HepG2 (cell line): ENCODE measurements around the gene DRC3. TPM values are rescaled to one million over a fixed set of nuclear protein-coding genes. Genes with fewer than 3 reads are reported as not detected.

ENCODE experiments used
- ATAC-seq: fragments of 200-7000 bp; cut with Tn5 transposase; 3 replicates; pipeline ENCODE4 v1.9.1; 2020; ENCODE audit warnings: mild to moderate bottlenecking, moderate library complexity
- BruUV-seq: library from RNA; stranded (reverse); fragments of 400-500 nt; replicated peaks from 2 replicates; lab custom pipeline; 2021; lab: Mats Ljungman, UMichigan
- CTCF ChIA-PET: fragments of 300-600 bp; formaldehyde crosslinking; extraction: SDS; loops from one replicate; lab custom pipeline; 2021; ENCODE audit warnings: low total read pairs, inconsistent platforms, low intra/inter-chr PET ratio; lab: Yijun Ruan, JAX
- POLR2A ChIA-PET: fragments of 350-600 bp; sonication (Branson Sonifier 250); formaldehyde crosslinking; loops from one replicate; lab custom pipeline; 2020; ENCODE audit warnings: antibody characterized with exemption, inconsistent platforms; lab: Yijun Ruan, JAX
- DNase-seq: peaks from one replicate; pipeline ENCODE4 v3.0.0-alpha.2; 2015; ENCODE audit warnings: low spot score
- FAIRE-seq: peaks from 3 replicates; lab custom pipeline; 2011; peaks lifted over from hg19 to GRCh38; lab: Jason Lieb, UNC
- H2AFZ ChIP-seq: one replicate; pipeline ENCODE4 v1.6.1; 2011; ENCODE audit warnings: low read length, inconsistent platforms
- H3K27ac ChIP-seq: fragments of 300-600 bp; 3 replicates; pipeline ENCODE4 v1.8.0; 2011; ENCODE audit warnings: mixed run types, mild to moderate bottlenecking, mixed read lengths, low read length, inconsistent platforms; ENCODE audit not compliant: insufficient read depth; ENCODE audit errors: extremely low read length
- H3K27me3 ChIP-seq, 2 experiments: fragments of 200-600 bp in 1 of 2; 2 replicates in 1 of 2; 3 replicates in 1 of 2; pipeline versions ENCODE4 v1.6.0 to v1.8.0; 2011; ENCODE audit warnings: low read length in 2 of 2, mild to moderate bottlenecking in 2 of 2, moderate library complexity in 2 of 2, inconsistent platforms in 1 of 2; ENCODE audit not compliant: insufficient read depth in 2 of 2, control insufficient read depth in 1 of 2
- H3K36me3 ChIP-seq, 2 experiments: fragments of 200-600 bp in 1 of 2; replicated peaks in 1 of 2; 2 replicates in 1 of 2; 3 replicates in 1 of 2; pipeline versions ENCODE4 v1.5.1 to v1.8.0; 2011; ENCODE audit warnings: low read length in 2 of 2, inconsistent platforms in 1 of 2; ENCODE audit not compliant: insufficient read depth in 2 of 2, control insufficient read depth in 1 of 2
- H3K4me1 ChIP-seq: 2 replicates; pipeline ENCODE4 v1.5.1; 2012; ENCODE audit warnings: low read length, inconsistent platforms; ENCODE audit not compliant: insufficient read depth
- H3K4me2 ChIP-seq: 2 replicates; pipeline ENCODE4 v1.6.0; 2011; ENCODE audit warnings: low read depth, low read length, inconsistent platforms
- H3K4me3 ChIP-seq, 3 experiments: fragments of 200-600 bp in 1 of 3; sonication (generic), shearing (Covaris generic) in 1 of 3; replicated peaks in 1 of 3; 2 replicates each; pipeline ENCODE4 v1.5.1; 2011 to 2016; ENCODE audit warnings: low read length in 3 of 3, inconsistent platforms in 2 of 3, low read depth in 2 of 3, mild to moderate bottlenecking in 2 of 3, control low read depth in 1 of 3, mixed read lengths in 1 of 3; ENCODE audit not compliant: insufficient read depth in 1 of 3
- H3K79me2 ChIP-seq: one replicate; pipeline ENCODE4 v1.6.1; 2011; ENCODE audit warnings: low read length, inconsistent platforms; ENCODE audit not compliant: insufficient read depth
- H3K9ac ChIP-seq: 2 replicates; pipeline ENCODE4 v1.6.0; 2011; ENCODE audit warnings: mild to moderate bottlenecking, low read depth, low read length, inconsistent platforms; ENCODE audit not compliant: insufficient read depth
- H3K9me3 ChIP-seq: 2 replicates; pipeline ENCODE4 v1.5.1; 2012; ENCODE audit warnings: mild to moderate bottlenecking, low read length
- H4K20me1 ChIP-seq: 2 replicates; pipeline ENCODE4 v1.6.0; 2011; ENCODE audit warnings: inconsistent platforms, mild to moderate bottlenecking, low read length, moderate library complexity; ENCODE audit not compliant: insufficient read depth
- CEBPB ChIP-seq: IDR thresholded peaks from 2 replicates; pipeline ENCODE4 v1.6.1; 2011; ENCODE audit warnings: low read depth, low read length, improper control_type of control experiment, borderline replicate concordance
- FOSL2 ChIP-seq: sonication (generic); formaldehyde crosslinking; IDR thresholded peaks from 2 replicates; pipeline ENCODE4 v1.4.0; 2020; ENCODE audit warnings: missing genetic modification reagents
- GFI1 ChIP-seq: sonication (generic); formaldehyde crosslinking; IDR thresholded peaks from 2 replicates; pipeline ENCODE4 v1.5.0; 2020; ENCODE audit warnings: missing genetic modification reagents, mild to moderate bottlenecking, borderline replicate concordance
- HNF4A ChIP-seq: sonication (generic); formaldehyde crosslinking; IDR thresholded peaks from 2 replicates; pipeline ENCODE4 v1.4.0; 2020; ENCODE audit warnings: missing genetic modification reagents
- NR2C2 ChIP-seq: sonication (generic); formaldehyde crosslinking; IDR thresholded peaks from 2 replicates; pipeline ENCODE4 v1.4.0; 2020; ENCODE audit warnings: missing genetic modification reagents, mild to moderate bottlenecking, moderate library complexity, borderline replicate concordance
- SIN3A ChIP-seq: IDR thresholded peaks from 2 replicates; pipeline ENCODE4 v1.6.1; 2011; ENCODE audit warnings: low read depth, mild to moderate bottlenecking, control low read depth, low read length, borderline replicate concordance
- SNRNP70 ChIP-seq: fragments of 200-400 bp; formaldehyde crosslinking; IDR thresholded peaks from 2 replicates; pipeline ENCODE4 v1.6.1; 2017; ENCODE audit warnings: mild to moderate bottlenecking, low read depth, low read length, moderate library complexity
- WIZ ChIP-seq: sonication (generic); formaldehyde crosslinking; IDR thresholded peaks from 2 replicates; pipeline ENCODE4 v1.5.1; 2020; ENCODE audit warnings: mild to moderate bottlenecking, missing genetic modification reagents
- ZNF430 ChIP-seq: sonication (generic); formaldehyde crosslinking; IDR thresholded peaks from 2 replicates; pipeline ENCODE4 v1.9.0; 2021; ENCODE audit warnings: mild to moderate bottlenecking, missing genetic modification reagents
- WGBS: methylation state at CpG from one replicate; pipeline ENCODE4 v1.1.6; 2017; ENCODE audit warnings: low lambda C conversion rate; 5-methylcytosine and 5-hydroxymethylcytosine counted together
- in situ Hi-C: cut with HindIII; loops from 2 replicates; pipeline ENCODE4 v1.10.0; 2017; ENCODE audit warnings: low pct_unique_long_range_greater_than_20kb; ENCODE audit not compliant: extremely low pct_ligation_motif_present
- intact Hi-C: fragments of 100-400 bp; cut with micrococcal nuclease; formaldehyde crosslinking; loops from one replicate; pipeline ENCODE4 v1.10.0; 2022; ENCODE audit not compliant: unreplicated experiment
- polyA plus RNA-seq, 8 experiments: library from polyadenylated mRNA; depleted of rRNA in 3 of 8; stranded (reverse) in 7 of 8; unstranded in 1 of 8; fragments of >200 nt; fragmentation: Illumina TruSeq in 4 of 8; extraction: Trizol in 4 of 8; gene quantifications; 2 replicates each; pipeline versions ENCODE4 v1.2.1 to v1.2.3, GENCODE V29; 2011 to 2016; ENCODE audit warnings: low read depth in 4 of 8, missing spikeins in 1 of 8, mixed read lengths in 1 of 8; ENCODE audit not compliant: insufficient read depth in 1 of 8
- total RNA-seq, 5 experiments: library from RNA; depleted of rRNA; stranded (reverse); fragments of >200 nt; fragmentation: Illumina TruSeq; extraction: Trizol; gene quantifications; 2 replicates each; pipeline ENCODE4 v1.2.3, GENCODE V29; 2016; ENCODE audit warnings: low read depth in 1 of 5
- TF ChIP-seq, protein P1 (sequence below): sonication (generic); formaldehyde crosslinking; IDR thresholded peaks from 2 replicates; pipeline ENCODE4 v1.4.0; 2020; ENCODE audit warnings: mild to moderate bottlenecking, missing genetic modification reagents

DRC3 gene
- total and polyA plus RNA-seq, 2 of the 13 experiments (the other 11 are each of a cell fraction or from before 2014, with no cell fraction given): 0.53 to 0.87 TPM

DNA sequence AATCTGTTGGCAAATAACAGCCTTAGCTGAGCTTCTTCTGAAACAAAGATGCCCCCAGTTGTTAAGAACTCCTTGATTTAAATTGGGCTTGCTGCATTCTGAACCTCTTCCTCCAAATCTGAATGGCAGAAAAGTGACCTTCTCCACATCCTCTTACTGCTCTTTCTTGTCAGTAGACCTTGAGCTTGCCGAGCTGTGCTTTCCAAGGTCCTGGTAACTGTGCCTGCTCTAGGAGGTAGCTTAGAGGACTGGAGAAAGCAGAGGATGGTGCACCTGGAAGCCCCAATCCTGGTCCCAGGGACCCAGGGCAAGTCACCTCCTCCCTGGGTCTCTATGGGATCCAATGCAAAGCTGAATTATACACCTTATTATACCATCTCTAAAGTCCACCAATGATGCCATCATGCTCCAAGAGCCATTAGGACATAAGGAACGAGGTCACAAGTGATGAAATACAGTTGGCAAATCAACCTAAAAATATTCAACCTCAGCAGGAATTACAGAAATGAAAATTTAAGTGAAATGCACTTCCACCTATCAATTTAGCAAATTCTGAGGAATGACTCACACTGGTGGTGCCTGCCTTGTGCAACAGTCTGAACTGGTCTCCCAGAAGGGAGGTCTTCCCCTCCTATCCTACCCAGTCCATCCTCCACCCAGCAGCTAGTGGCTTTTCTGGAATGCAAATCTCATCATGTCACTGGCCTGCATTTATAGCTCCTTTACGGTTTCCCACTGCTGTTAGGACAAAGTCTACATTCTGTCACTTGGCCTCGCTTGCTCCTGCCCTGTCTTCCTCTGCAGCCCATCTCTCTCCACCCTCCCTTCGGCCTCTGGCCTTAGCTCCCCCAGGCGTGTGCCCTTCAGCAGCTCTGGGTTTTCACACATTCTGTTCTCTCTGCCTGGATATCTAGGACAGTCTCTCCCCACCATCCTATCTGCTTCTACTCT lies 37.1 kb upstream of the DRC3 start:
- intact Hi-C loops: loop anchor here (2.0 kb wide), 1 partner anchor 15 kb away; no protein-coding TSS in a partner anchor
- Histone ChIP-seq H3K4me3 (no peak overlapping the region), H3K27me3 (no peaks in the 10 kb centered on the region), H3K4me1 (peaks cover 43% of the 10 kb centered on the region), H4K20me1 (no peaks in the 10 kb centered on the region), H3K79me2 (no peaks in the 10 kb centered on the region), H3K36me3 (no peaks in the 10 kb centered on the region), H3K9ac (no peak overlapping the region), H3K4me2 (no peak overlapping the region), H3K9me3 (no peaks in the 10 kb centered on the region), H3K27ac (no peak overlapping the region), H2AFZ (no peak overlapping the region)
- in situ Hi-C loops: no loop called here
- peak; percentile 49 for FAIRE-seq
- TF ChIP-seq WIZ (CRISPR knock-in tag): no peak
- no peak for TF ChIP-seq SIN3A
- TF ChIP-seq GFI1 (CRISPR knock-in tag): 0 out of 2 replicates have a peak, but pooled peaks have one; percentile 34
- TF ChIP-seq NR2C2 (CRISPR knock-in tag): no peak
- peak; percentile 38; the same call in 1 of the 2 replicates for TF ChIP-seq CEBPB
- TF ChIP-seq, protein P1, sequence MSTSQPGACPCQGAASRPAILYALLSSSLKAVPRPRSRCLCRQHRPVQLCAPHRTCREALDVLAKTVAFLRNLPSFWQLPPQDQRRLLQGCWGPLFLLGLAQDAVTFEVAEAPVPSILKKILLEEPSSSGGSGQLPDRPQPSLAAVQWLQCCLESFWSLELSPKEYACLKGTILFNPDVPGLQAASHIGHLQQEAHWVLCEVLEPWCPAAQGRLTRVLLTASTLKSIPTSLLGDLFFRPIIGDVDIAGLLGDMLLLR: no peak
- peak; percentile 19; the same call in 1 of the 2 replicates for TF ChIP-seq HNF4A (CRISPR knock-in tag)
- TF ChIP-seq SNRNP70: no peak
- peak; percentile 62 for TF ChIP-seq FOSL2 (CRISPR knock-in tag)
- no peak for TF ChIP-seq ZNF430 (CRISPR knock-in tag)
- ChIA-PET CTCF (no interaction called here), POLR2A (no interaction called here)
- no TSS peak for BruUV-seq
- peak; percentile 57 for DNase-seq
- WGBS: 30% methylated on average over 6 of the region's 6 CpGs
- peak; percentile 64 for ATAC-seq
